HEK293 (cell line): Measurements from ENCODE around the gene SEMA3D.

ENCODE experiments used
- CTCF ChIA-PET: fragments of 350-600 bp; formaldehyde crosslinking; extraction: SDS; loops from one replicate; lab custom pipeline; 2021; ENCODE audit warnings: antibody characterized with exemption; lab: Yijun Ruan, JAX
- POLR2A ChIA-PET: fragments of 300-600 bp; formaldehyde crosslinking; extraction: SDS; loops from one replicate; lab custom pipeline; 2020; ENCODE audit warnings: antibody characterized with exemption, inconsistent platforms; lab: Yijun Ruan, JAX
- H3K27ac ChIP-seq: fragments of 200-500 bp; sonication (Bioruptor generic); 2 replicates; pipeline ENCODE4 v1.5.1; 2014; ENCODE audit warnings: low read depth, low read length, control low read depth, inconsistent platforms; ENCODE audit errors: extremely low read depth
- H3K36me3 ChIP-seq, 2 experiments: fragments of 200-500 bp in 1 of 2; sonication (Bioruptor generic) in 1 of 2; 1 replicate in 1 of 2; 2 replicates in 1 of 2; pipeline ENCODE4 v1.5.1; 2014 to 2017; ENCODE audit warnings: inconsistent platforms in 2 of 2, low read length in 2 of 2; ENCODE audit not compliant: control insufficient read depth in 2 of 2, insufficient read depth in 1 of 2
- H3K4me1 ChIP-seq: fragments of 200-500 bp; sonication (Bioruptor generic); 2 replicates; pipeline ENCODE4 v1.5.1; 2014; ENCODE audit warnings: mild to moderate bottlenecking, low read length, inconsistent platforms; ENCODE audit not compliant: control insufficient read depth, insufficient read depth
- H3K4me3 ChIP-seq: 2 replicates; pipeline ENCODE4 v1.5.1; 2011; ENCODE audit warnings: low read depth, mild to moderate bottlenecking, control low read depth, low read length, moderate library complexity
- H3K9me3 ChIP-seq: fragments of 200-500 bp; sonication (Bioruptor generic); 2 replicates; pipeline ENCODE4 v1.5.1; 2014; ENCODE audit warnings: low read depth, low read length, inconsistent platforms; ENCODE audit not compliant: control insufficient read depth, insufficient read depth
- IKZF3 ChIP-seq: fragments of 450-650 bp; IDR thresholded peaks from 2 replicates; pipeline ENCODE4 v1.5.0; 2018; ENCODE audit warnings: missing biosample characterization, mild to moderate bottlenecking, missing genetic modification characterization, moderate library complexity
- PBX3 ChIP-seq: sonication (generic); formaldehyde crosslinking; IDR thresholded peaks from 2 replicates; pipeline ENCODE4 v1.8.1; 2022; ENCODE audit warnings: mild to moderate bottlenecking, moderate library complexity, missing genetic modification reagents
- SP2 ChIP-seq: fragments of 450-650 bp; formaldehyde crosslinking; IDR thresholded peaks from 2 replicates; pipeline ENCODE4 v1.5.1; 2016; ENCODE audit warnings: missing biosample characterization, missing genetic modification characterization
- SP7 ChIP-seq: fragments of 450-650 bp; formaldehyde crosslinking; IDR thresholded peaks from 2 replicates; pipeline ENCODE4 v1.5.1; 2016; ENCODE audit warnings: missing biosample characterization, missing genetic modification characterization
- YY1 ChIP-seq: fragments of 450-650 bp; formaldehyde crosslinking; IDR thresholded peaks from 2 replicates; pipeline ENCODE4 v1.5.1; 2018; ENCODE audit warnings: missing biosample characterization, missing genetic modification characterization
- YY2 ChIP-seq: fragments of 450-650 bp; formaldehyde crosslinking; IDR thresholded peaks from 2 replicates; pipeline ENCODE4 v1.5.1; 2016; ENCODE audit warnings: missing biosample characterization, missing genetic modification characterization
- ZBTB6 ChIP-seq: fragments of 450-650 bp; formaldehyde crosslinking; IDR thresholded peaks from 2 replicates; pipeline ENCODE4 v1.5.1; 2017; ENCODE audit warnings: missing biosample characterization, missing genetic modification characterization
- ZBTB7A ChIP-seq: fragments of 450-650 bp; formaldehyde crosslinking; IDR thresholded peaks from 2 replicates; pipeline ENCODE4 v1.5.1; 2016; ENCODE audit warnings: low read depth, missing biosample characterization, missing genetic modification characterization
- ZEB2 ChIP-seq: fragments of 450-650 bp; formaldehyde crosslinking; IDR thresholded peaks from 2 replicates; pipeline ENCODE4 v1.5.1; 2016; ENCODE audit warnings: missing biosample characterization, missing genetic modification characterization
- ZNF133 ChIP-seq: fragments of 450-650 bp; formaldehyde crosslinking; IDR thresholded peaks from 2 replicates; pipeline ENCODE4 v1.5.1; 2016; ENCODE audit warnings: missing biosample characterization, missing genetic modification characterization
- ZNF266 ChIP-seq: fragments of 450-650 bp; formaldehyde crosslinking; IDR thresholded peaks from 2 replicates; pipeline ENCODE4 v1.5.1; 2016; ENCODE audit warnings: missing biosample characterization, missing genetic modification characterization, low read depth
- ZNF510 ChIP-seq: fragments of 450-650 bp; formaldehyde crosslinking; IDR thresholded peaks from 2 replicates; pipeline ENCODE4 v1.5.1; 2018; ENCODE audit warnings: mild to moderate bottlenecking, missing genetic modification characterization, missing biosample characterization; ENCODE audit not compliant: insufficient replicate concordance
- ZNF530 ChIP-seq: fragments of 450-650 bp; formaldehyde crosslinking; IDR thresholded peaks from 2 replicates; pipeline ENCODE4 v1.5.1; 2016; ENCODE audit warnings: low read depth, missing biosample characterization, missing genetic modification characterization
- ZNF654 ChIP-seq: fragments of 450-650 bp; formaldehyde crosslinking; IDR thresholded peaks from 2 replicates; pipeline ENCODE4 v1.5.1; 2016; ENCODE audit warnings: low read depth, missing biosample characterization, missing genetic modification characterization
- ZNF76 ChIP-seq: fragments of 450-650 bp; formaldehyde crosslinking; IDR thresholded peaks from 2 replicates; pipeline ENCODE4; 2016; ENCODE audit warnings: low read depth, missing biosample characterization, missing genetic modification characterization, borderline replicate concordance
- TF ChIP-seq, protein P1 (sequence below): fragments of 450-650 bp; formaldehyde crosslinking; IDR thresholded peaks from 2 replicates; pipeline ENCODE4 v1.5.1; 2016; ENCODE audit warnings: missing biosample characterization, missing genetic modification characterization, low read depth
- TF ChIP-seq, protein P2 (sequence below): fragments of 450-650 bp; formaldehyde crosslinking; IDR thresholded peaks from 2 replicates; pipeline ENCODE4 v1.5.1; 2016; ENCODE audit warnings: missing biosample characterization, missing genetic modification characterization

Gene SEMA3D

DNA sequence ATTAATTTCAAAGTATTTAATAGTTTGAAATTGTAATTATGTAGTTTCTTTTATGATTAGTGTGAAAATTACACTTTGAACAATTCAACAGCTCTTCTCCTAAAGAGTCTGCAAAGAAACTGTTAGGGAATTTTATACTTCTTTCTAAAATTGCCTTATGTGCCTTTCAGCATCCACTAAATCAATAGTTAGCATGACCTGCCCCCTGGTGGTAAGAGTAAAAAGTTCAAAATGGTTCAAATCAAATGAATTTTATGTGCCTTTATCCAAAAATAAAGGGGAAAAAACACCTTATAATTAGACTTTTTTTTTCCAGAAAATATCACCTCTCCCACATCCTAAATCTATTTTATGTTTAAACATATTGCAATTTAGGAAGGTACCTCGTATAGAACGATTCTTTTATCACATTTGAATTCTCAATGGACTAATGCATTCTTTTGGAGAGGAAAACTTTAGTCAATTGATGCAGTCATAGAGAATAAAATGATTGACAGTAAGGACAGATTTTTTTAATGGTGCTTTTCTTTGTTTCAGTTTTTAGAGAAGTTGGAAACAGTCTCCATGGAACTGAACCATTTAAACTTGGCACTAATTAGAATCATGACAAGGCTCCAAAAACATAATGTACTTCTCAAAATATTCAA lies 163.7 kb downstream of the SEMA3D start:
- no peak for TF ChIP-seq PBX3 (CRISPR knock-in tag)
- no peak for TF ChIP-seq ZBTB7A (tag by site-specific recombination)
- TF ChIP-seq ZBTB6 = no peak
- TF ChIP-seq IKZF3 = no peak
- TF ChIP-seq YY2 = no peak
- peak; percentile 43 for TF ChIP-seq ZNF654 (tag by site-specific recombination)
- no peaks in the 10 kb centered on the region for H3K9me3 ChIP-seq
- no peak overlapping the region for H3K4me3 ChIP-seq
- H3K27ac ChIP-seq = no peak overlapping the region
- CTCF ChIA-PET = interaction anchor here (0.5 to 5.0 kb wide), 19 partner anchors 11 to 1225 kb away, joined by 3 to 81 read pairs (median 3); no protein-coding TSS in a partner anchor
- H3K4me1 ChIP-seq = peaks cover 30% of the 10 kb centered on the region
- POLR2A ChIA-PET = no interaction called here
- H3K36me3 ChIP-seq = no peaks in the 10 kb centered on the region

DNA sequence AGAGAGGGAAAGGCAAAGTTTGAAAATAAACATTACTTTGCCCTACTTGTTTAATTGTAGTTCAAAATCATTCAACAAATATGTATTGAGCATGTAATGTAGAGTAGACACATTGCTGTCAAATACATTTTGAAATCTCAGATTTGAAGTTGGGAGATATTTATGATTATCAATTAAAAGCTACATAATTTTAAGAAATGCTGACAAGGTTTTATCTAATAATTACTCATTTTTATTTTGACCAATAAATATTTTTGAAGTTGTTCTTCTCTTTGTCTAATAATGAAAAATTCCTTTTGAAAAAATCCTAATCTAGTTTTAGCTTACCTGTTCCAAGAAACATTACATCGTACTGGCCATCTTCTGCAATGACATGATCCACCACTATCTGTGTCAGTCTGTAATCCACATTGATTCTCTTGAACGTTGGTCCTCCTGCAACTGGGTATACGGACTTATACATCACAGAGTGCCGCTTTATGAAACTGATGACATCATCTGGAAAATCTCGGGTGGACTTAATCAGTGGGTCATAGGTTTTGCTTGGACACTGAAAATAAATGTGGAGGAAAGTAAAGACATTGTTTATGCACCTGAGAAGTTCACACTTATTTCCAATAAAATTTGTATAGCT lies 164.7 kb downstream of the SEMA3D start:
- no peak overlapping the region for H3K4me3 ChIP-seq
- CTCF ChIA-PET = interaction anchor here (0.5 to 5.0 kb wide), 14 partner anchors 13 to 1366 kb away, joined by 3 to 81 read pairs (median 3); no protein-coding TSS in a partner anchor
- peaks cover 31% of the 10 kb centered on the region for H3K4me1 ChIP-seq
- POLR2A ChIA-PET = no interaction called here
- no peak for TF ChIP-seq ZNF510 (tag by site-specific recombination)
- TF ChIP-seq, protein P1, sequence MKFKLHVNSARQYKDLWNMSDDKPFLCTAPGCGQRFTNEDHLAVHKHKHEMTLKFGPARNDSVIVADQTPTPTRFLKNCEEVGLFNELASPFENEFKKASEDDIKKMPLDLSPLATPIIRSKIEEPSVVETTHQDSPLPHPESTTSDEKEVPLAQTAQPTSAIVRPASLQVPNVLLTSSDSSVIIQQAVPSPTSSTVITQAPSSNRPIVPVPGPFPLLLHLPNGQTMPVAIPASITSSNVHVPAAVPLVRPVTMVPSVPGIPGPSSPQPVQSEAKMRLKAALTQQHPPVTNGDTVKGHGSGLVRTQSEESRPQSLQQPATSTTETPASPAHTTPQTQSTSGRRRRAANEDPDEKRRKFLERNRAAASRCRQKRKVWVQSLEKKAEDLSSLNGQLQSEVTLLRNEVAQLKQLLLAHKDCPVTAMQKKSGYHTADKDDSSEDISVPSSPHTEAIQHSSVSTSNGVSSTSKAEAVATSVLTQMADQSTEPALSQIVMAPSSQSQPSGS (tag by site-specific recombination) = peak; percentile 73
- H3K36me3 ChIP-seq = no peaks in the 10 kb centered on the region
- H3K9me3 ChIP-seq = no peaks in the 10 kb centered on the region
- H3K27ac ChIP-seq = no peak overlapping the region

GRCh38 chr7:85021101-85021704 lies 165.7 kb downstream of the SEMA3D start:
- TF ChIP-seq ZNF76 (tag by site-specific recombination) (no peak), SP2 (tag by site-specific recombination) (no peak), YY1 (tag by site-specific recombination) (no peak), ZNF654 (tag by site-specific recombination) (peak; percentile 48)
- no peaks in the 10 kb centered on the region for H3K9me3 ChIP-seq
- peaks cover 31% of the 10 kb centered on the region for H3K4me1 ChIP-seq
- ChIA-PET CTCF (interaction anchor here (1.2 to 5.0 kb wide), 6 partner anchors 12 to 1086 kb away, joined by 3 to 81 read pairs (median 8); no protein-coding TSS in a partner anchor), POLR2A (no interaction called here)
- H3K4me3 ChIP-seq = no peak overlapping the region
- no peaks in the 10 kb centered on the region for H3K36me3 ChIP-seq
- no peak overlapping the region for H3K27ac ChIP-seq

GRCh38 chr7:85019778-85020177 lies 167.1 kb downstream of the SEMA3D start:
- CTCF ChIA-PET = interaction anchor here (1.3 to 2.3 kb wide), 2 partner anchors 105 to 1084 kb away, joined by 8 to 12 read pairs; no protein-coding TSS in a partner anchor
- TF ChIP-seq SP7 (tag by site-specific recombination) (no peak), ZEB2 (tag by site-specific recombination) (no peak), ZNF133 (tag by site-specific recombination) (no peak), ZNF530 (tag by site-specific recombination) (no peak), ZNF266 (tag by site-specific recombination) (no peak)
- TF ChIP-seq, protein P2, sequence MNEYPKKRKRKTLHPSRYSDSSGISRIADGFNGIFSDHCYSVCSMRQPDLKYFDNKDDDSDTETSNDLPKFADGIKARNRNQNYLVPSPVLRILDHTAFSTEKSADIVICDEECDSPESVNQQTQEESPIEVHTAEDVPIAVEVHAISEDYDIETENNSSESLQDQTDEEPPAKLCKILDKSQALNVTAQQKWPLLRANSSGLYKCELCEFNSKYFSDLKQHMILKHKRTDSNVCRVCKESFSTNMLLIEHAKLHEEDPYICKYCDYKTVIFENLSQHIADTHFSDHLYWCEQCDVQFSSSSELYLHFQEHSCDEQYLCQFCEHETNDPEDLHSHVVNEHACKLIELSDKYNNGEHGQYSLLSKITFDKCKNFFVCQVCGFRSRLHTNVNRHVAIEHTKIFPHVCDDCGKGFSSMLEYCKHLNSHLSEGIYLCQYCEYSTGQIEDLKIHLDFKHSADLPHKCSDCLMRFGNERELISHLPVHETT (tag by site-specific recombination) = no peak

More at GRCh38 chr7:85019778-85020177, 167.1 kb downstream of the SEMA3D start:
- H3K9me3 ChIP-seq = no peaks in the 10 kb centered on the region
- H3K36me3 ChIP-seq = no peaks in the 10 kb centered on the region
- peaks cover 19% of the 10 kb centered on the region for H3K4me1 ChIP-seq
- POLR2A ChIA-PET = no interaction called here
- H3K27ac ChIP-seq = no peak overlapping the region
- H3K4me3 ChIP-seq = no peak overlapping the region
